Progenitor cell of endocrine pancreas (in vitro differentiated cells): ENCODE measurements around the gene METTL6. TPM values are rescaled to one million over a fixed set of nuclear protein-coding genes. Genes with fewer than 3 reads are reported as not detected.

Experiments used
- DNase-seq: peaks from one replicate; pipeline ENCODE4 v3.0.0; 2021; ENCODE audit warnings: low spot score; ENCODE audit not compliant: unreplicated experiment
- H3K27ac Mint-ChIP-seq: 2 replicates; pipeline ENCODE4 v1.8.0; 2021; ENCODE audit warnings: mild to moderate bottlenecking, moderate library complexity, mixed read lengths
- H3K27me3 Mint-ChIP-seq: 2 replicates; pipeline ENCODE4 v1.8.0; 2021; ENCODE audit warnings: mixed read lengths
- H3K36me3 Mint-ChIP-seq: 2 replicates; pipeline ENCODE4 v1.8.0; 2022; ENCODE audit warnings: mixed read lengths; ENCODE audit not compliant: insufficient read depth
- H3K4me1 Mint-ChIP-seq: 2 replicates; pipeline ENCODE4 v1.8.0; 2021; ENCODE audit warnings: low read depth, mixed read lengths
- H3K4me3 Mint-ChIP-seq: 2 replicates; pipeline ENCODE4 v1.8.0; 2021; ENCODE audit warnings: low read depth, mild to moderate bottlenecking, moderate library complexity, mixed read lengths
- H3K9me3 Mint-ChIP-seq: 2 replicates; pipeline ENCODE4 v1.8.0; 2021; ENCODE audit warnings: low read depth, mixed read lengths
- CTCF ChIP-seq: fragments of 200-600 bp; sonication (generic); IDR thresholded peaks from one replicate; pipeline ENCODE4 v1.5.0; 2021; ENCODE audit warnings: antibody characterized with exemption, mild to moderate bottlenecking; ENCODE audit not compliant: unreplicated experiment
- total RNA-seq: library from RNA; stranded (reverse); gene quantifications from 2 replicates; pipeline ENCODE4 v1.2.1, GENCODE V29; 2021

The METTL6 gene
- total RNA-seq, 1 donor from 2014 or later = 28.2 TPM

- no peak overlapping the region for H3K27ac Mint-ChIP-seq
- no peaks in the 10 kb centered on the region for H3K9me3 Mint-ChIP-seq
- H3K27me3 Mint-ChIP-seq = no peaks in the 10 kb centered on the region
- DNase-seq = no peak
- TF ChIP-seq CTCF = no peak
- no peaks in the 10 kb centered on the region for H3K4me1 Mint-ChIP-seq
- H3K4me3 Mint-ChIP-seq = no peak overlapping the region
- H3K36me3 Mint-ChIP-seq = peaks cover 13% of the 10 kb centered on the region
Measured at GRCh38 chr3:15409774-15410173, 17.6 kb downstream of the METTL6 start.

DNA sequence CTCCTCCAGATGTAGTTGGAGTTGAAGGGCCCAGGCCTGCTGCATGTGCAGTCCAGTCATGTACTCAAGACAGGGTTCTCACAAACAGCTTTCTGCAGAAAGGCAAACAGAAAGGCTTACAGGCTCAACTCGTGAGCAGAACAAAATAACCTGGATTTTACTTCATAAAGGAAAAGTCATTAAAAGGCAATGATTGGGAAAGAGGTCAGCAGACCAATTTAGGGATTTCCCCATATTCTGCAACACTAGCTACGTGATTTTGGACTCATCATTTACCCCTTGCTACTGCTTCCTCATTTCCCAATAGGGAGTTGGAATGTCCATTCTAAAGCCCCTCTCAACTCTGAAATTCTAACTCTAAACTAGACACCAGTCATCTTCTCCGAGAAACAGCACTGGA, 18.1 kb downstream of the METTL6 start:
- Mint-ChIP-seq H3K4me1 (no peaks in the 10 kb centered on the region), H3K27ac (no peak overlapping the region), H3K4me3 (no peak overlapping the region), H3K27me3 (no peaks in the 10 kb centered on the region), H3K9me3 (no peaks in the 10 kb centered on the region), H3K36me3 (peaks cover 13% of the 10 kb centered on the region)
- no peak for TF ChIP-seq CTCF
- no peak for DNase-seq

DNA sequence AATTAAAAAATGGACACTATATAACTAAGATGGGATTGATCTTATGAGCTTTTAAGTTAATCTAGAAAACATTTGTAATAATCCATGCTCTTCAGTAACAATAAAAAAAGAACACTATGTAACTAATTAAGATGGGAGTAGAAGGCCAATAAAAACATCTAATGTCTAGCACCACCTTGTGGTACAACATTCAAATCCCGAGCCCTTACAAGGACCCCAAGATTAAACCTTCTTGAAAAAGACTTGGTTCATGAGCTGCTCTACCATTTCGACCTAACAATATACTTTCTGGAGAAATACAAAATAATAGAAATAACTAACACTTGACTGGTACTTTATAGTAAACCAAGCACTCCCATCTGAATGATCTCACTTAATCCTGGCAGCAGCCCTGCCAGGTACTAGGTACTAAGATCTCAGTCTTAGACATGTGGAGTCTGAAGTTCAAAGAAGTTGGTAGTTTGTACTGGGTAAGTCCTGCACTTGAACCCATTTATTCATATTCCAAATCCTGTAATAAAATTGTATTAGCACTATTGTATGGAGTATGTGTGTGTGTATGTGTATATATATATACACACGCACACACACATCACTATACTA, 21.8 kb downstream of the METTL6 start:
- DNase-seq = no peak
- peak; percentile 78 for TF ChIP-seq CTCF
- H3K4me3 Mint-ChIP-seq = no peak overlapping the region
- no peaks in the 10 kb centered on the region for H3K9me3 Mint-ChIP-seq
- no peaks in the 10 kb centered on the region for H3K4me1 Mint-ChIP-seq
- H3K27ac Mint-ChIP-seq = no peak overlapping the region
- H3K27me3 Mint-ChIP-seq = no peaks in the 10 kb centered on the region
- H3K36me3 Mint-ChIP-seq = peaks cover 3% of the 10 kb centered on the region

- Mint-ChIP-seq H3K4me1 (no peaks in the 10 kb centered on the region), H3K27ac (no peak overlapping the region), H3K27me3 (no peaks in the 10 kb centered on the region), H3K36me3 (peaks cover 2% of the 10 kb centered on the region), H3K9me3 (no peaks in the 10 kb centered on the region), H3K4me3 (no peak overlapping the region)
- DNase-seq = no peak
- TF ChIP-seq CTCF = no peak
Measured at GRCh38 chr3:15404767-15405166, 22.6 kb downstream of the METTL6 start.

- no peaks in the 10 kb centered on the region for H3K4me1 Mint-ChIP-seq
Measured at GRCh38 chr3:15403965-15404364, 23.4 kb downstream of the METTL6 start.

More at GRCh38 chr3:15403965-15404364, 23.4 kb downstream of the METTL6 start:
- no peak overlapping the region for H3K4me3 Mint-ChIP-seq
- no peak for DNase-seq
- H3K27ac Mint-ChIP-seq = no peak overlapping the region
- H3K27me3 Mint-ChIP-seq = no peaks in the 10 kb centered on the region
- no peak for TF ChIP-seq CTCF
- H3K9me3 Mint-ChIP-seq = no peaks in the 10 kb centered on the region
- peaks cover 2% of the 10 kb centered on the region for H3K36me3 Mint-ChIP-seq
